DOHH2 (cell line): ENCODE data around the gene CDKN2C.

Source experiments
- H3F3A ChIP-seq: fragments of 200-600 bp; sonication (generic), shearing (Covaris generic); 2 replicates; pipeline ENCODE4 v1.6.0; 2016; ENCODE audit warnings: antibody characterized with exemption, mild to moderate bottlenecking; ENCODE audit not compliant: control insufficient read depth, insufficient read depth
- H3K27ac ChIP-seq: fragments of 200-600 bp; sonication (generic); 2 replicates; pipeline ENCODE4 v1.5.1; 2014; ENCODE audit warnings: low read depth, mild to moderate bottlenecking, low read length, moderate library complexity
- H3K27me3 ChIP-seq: fragments of 200-600 bp; sonication (generic); 2 replicates; pipeline ENCODE4 v1.6.1; 2014; ENCODE audit warnings: mild to moderate bottlenecking, low read length, mixed read lengths; ENCODE audit not compliant: control insufficient read depth
- H3K36me3 ChIP-seq: fragments of 200-600 bp; sonication (generic); 2 replicates; pipeline ENCODE4 v1.6.1; 2014; ENCODE audit warnings: mild to moderate bottlenecking, low read length, moderate library complexity, mixed read lengths; ENCODE audit not compliant: control insufficient read depth
- H3K4me1 ChIP-seq: fragments of 200-600 bp; sonication (generic); 2 replicates; pipeline ENCODE4 v1.6.1; 2014; ENCODE audit warnings: mild to moderate bottlenecking, low read length, mixed read lengths; ENCODE audit not compliant: control insufficient read depth
- H3K4me2 ChIP-seq: fragments of 200-600 bp; sonication (generic); 2 replicates; pipeline ENCODE4 v1.6.0; 2014; ENCODE audit warnings: mild to moderate bottlenecking, low read length, moderate library complexity
- H3K4me3 ChIP-seq: fragments of 200-600 bp; sonication (generic); 2 replicates; pipeline ENCODE4 v1.5.1; 2014; ENCODE audit warnings: mild to moderate bottlenecking, low read length, mixed read lengths
- H3K79me2 ChIP-seq: fragments of 200-600 bp; sonication (generic); 2 replicates; pipeline ENCODE4 v1.6.1; 2014; ENCODE audit warnings: mild to moderate bottlenecking, low read length, mixed read lengths; ENCODE audit not compliant: control insufficient read depth
- H3K9me2 ChIP-seq: fragments of 200-600 bp; sonication (generic); replicated peaks from 2 replicates; pipeline ENCODE4 v1.6.1; 2014; ENCODE audit warnings: mild to moderate bottlenecking, low read length, mixed read lengths; ENCODE audit not compliant: control insufficient read depth
- H3K9me3 ChIP-seq: fragments of 200-600 bp; sonication (generic); 2 replicates; pipeline ENCODE4 v1.6.1; 2014; ENCODE audit warnings: antibody characterized with exemption, low read length, mixed read lengths; ENCODE audit not compliant: control insufficient read depth, insufficient read depth
- H4K20me1 ChIP-seq: fragments of 200-600 bp; sonication (generic); 2 replicates; pipeline ENCODE4 v1.6.0; 2014; ENCODE audit warnings: low read depth, mild to moderate bottlenecking, antibody characterized with exemption, low read length, moderate library complexity; ENCODE audit not compliant: control insufficient read depth, insufficient read depth
- CTCF ChIP-seq: fragments of 200-600 bp; sonication (generic); IDR thresholded peaks from one replicate; pipeline ENCODE4 v1.5.1; 2014; ENCODE audit warnings: antibody characterized with exemption, mild to moderate bottlenecking, low read depth, low read length; ENCODE audit not compliant: poor library complexity, severe bottlenecking
- EZH2phosphoT487 ChIP-seq: fragments of 200-600 bp; sonication (generic); IDR thresholded peaks from 2 replicates; pipeline ENCODE4 v1.6.1; 2017; ENCODE audit warnings: borderline replicate concordance, mild to moderate bottlenecking, antibody characterized with exemption, low read length, moderate library complexity, mixed read lengths

The CDKN2C gene

DNA sequence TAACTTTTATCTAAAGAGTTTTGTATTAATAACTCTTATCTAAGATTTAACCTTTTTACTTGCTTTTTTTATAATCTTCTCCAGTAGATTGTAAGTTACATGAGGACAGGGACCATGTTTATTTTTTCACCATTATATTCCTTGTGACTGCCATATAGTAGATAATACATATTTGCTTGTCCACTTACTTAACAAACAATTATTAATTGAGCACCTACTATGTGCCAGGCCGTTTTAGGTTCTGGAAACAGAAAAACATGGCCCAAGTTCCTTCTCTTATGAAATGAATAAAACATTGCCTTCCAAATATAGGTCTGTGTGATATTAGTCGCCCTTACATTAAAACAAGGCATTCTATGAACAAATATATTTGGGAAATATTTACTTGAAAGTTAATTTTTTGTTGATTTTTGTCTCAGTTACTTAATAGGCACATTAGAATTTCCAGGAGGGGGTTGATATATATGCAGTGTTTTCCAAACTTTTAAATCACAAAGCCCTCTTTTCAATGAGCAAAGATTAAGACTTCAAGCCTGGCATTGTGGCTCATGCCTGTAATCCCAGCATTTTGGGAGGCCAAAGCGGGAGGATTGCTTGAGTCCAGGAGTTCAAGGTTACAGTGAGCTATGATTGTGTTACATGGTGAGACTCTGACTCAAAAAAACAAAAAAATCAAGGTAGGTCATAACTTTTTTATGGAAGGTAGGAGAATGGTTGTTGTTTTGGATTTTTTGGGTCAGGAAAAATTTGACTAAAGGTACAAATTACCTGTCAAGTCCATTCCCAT, 22.7 kb downstream of the CDKN2C start:
- Histone ChIP-seq H3K79me2 (peaks cover 51% of the 10 kb centered on the region), H3F3A (0 out of 2 replicates have a peak, but pooled peaks cover 3% of the 10 kb centered on the region), H3K9me2 (no peaks in the 10 kb centered on the region), H3K9me3 (no peaks in the 10 kb centered on the region), H3K4me1 (peaks cover 11% of the 10 kb centered on the region), H3K4me3 (no peak overlapping the region), H3K27ac (no peak overlapping the region), H4K20me1 (no peaks in the 10 kb centered on the region), H3K27me3 (no peaks in the 10 kb centered on the region), H3K36me3 (peaks cover 10% of the 10 kb centered on the region), H3K4me2 (no peak overlapping the region)
- TF ChIP-seq EZH2phosphoT487 (no peak), CTCF (no peak)

DNA sequence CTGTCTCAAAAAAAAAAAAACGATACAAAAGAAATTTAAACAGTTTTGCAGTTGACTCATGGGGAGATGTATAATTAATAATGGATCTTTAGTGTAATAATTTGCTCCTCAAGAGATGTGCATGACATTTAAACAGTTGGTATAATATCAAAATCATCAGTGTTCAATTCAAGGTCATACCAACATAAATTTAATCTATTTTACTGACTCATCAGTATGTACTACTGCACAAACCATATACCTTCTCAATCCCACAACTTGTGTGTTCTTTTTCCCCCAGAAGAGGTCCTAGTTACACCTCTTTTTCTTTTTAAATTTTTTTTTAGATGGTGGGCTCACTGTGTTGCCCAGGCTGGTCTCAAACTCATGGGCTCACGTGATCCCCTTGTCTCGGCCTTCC, 23.6 kb downstream of the CDKN2C start:
- H3K4me1 ChIP-seq, result peaks cover 10% of the 10 kb centered on the region
- peaks cover 10% of the 10 kb centered on the region for H3K36me3 ChIP-seq
- H3K27ac ChIP-seq, result no peak overlapping the region
- H3K79me2 ChIP-seq, result peaks cover 46% of the 10 kb centered on the region
- no peaks in the 10 kb centered on the region for H4K20me1 ChIP-seq
- H3K27me3 ChIP-seq, result no peaks in the 10 kb centered on the region
- no peaks in the 10 kb centered on the region for H3K9me2 ChIP-seq
- H3K4me2 ChIP-seq, result no peak overlapping the region
- TF ChIP-seq CTCF (no peak), EZH2phosphoT487 (no peak)
- H3K9me3 ChIP-seq, result no peaks in the 10 kb centered on the region
- no peak overlapping the region for H3K4me3 ChIP-seq
- H3F3A ChIP-seq, result no peaks in the 10 kb centered on the region

DNA sequence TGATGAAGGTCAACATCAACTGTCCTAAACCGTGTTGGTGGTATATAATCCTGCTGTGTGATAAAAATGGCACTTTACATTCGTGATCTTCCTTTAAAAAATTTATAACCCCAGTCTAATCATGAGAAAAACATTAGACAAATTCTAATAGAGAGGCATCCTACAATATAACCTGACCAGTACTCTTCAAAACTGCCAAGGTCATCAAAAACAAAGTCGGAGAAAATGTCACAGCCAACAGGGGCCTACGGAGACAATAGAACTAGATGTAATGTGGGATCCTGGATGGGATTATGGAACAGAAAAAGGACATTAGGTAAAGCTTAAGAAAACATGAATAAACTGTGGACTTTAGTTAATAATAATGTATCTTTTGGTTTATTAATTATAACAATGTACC, 25.0 kb downstream of the CDKN2C start:
- H4K20me1 ChIP-seq, result no peaks in the 10 kb centered on the region
- no peaks in the 10 kb centered on the region for H3K27me3 ChIP-seq
- no peak overlapping the region for H3K4me2 ChIP-seq
- no peak overlapping the region for H3K27ac ChIP-seq
- no peaks in the 10 kb centered on the region for H3K9me3 ChIP-seq
- H3K79me2 ChIP-seq, result peaks cover 35% of the 10 kb centered on the region
- peaks cover 7% of the 10 kb centered on the region for H3F3A ChIP-seq
- TF ChIP-seq CTCF (no peak), EZH2phosphoT487 (no peak)
- no peak overlapping the region for H3K4me3 ChIP-seq
- peaks cover 16% of the 10 kb centered on the region for H3K4me1 ChIP-seq
- H3K9me2 ChIP-seq, result no peaks in the 10 kb centered on the region
- peaks cover 6% of the 10 kb centered on the region; the same call in 1 of the 2 replicates for H3K36me3 ChIP-seq
